Stimulated activated CD4-positive, alpha-beta T cell treated with anti-CD3 and anti-CD28 coated beads, TNF-alpha, amount 100 ng/mL, for 48 hours (primary cell): Measurements from ENCODE around the gene WIPI1.

ENCODE experiments used
- DNase-seq, 3 donors: peaks; one replicate each; pipeline ENCODE4 v3.0.0-alpha.2; 2020; ENCODE audit warnings: low read depth in 3 of 3

Gene WIPI1

DNA sequence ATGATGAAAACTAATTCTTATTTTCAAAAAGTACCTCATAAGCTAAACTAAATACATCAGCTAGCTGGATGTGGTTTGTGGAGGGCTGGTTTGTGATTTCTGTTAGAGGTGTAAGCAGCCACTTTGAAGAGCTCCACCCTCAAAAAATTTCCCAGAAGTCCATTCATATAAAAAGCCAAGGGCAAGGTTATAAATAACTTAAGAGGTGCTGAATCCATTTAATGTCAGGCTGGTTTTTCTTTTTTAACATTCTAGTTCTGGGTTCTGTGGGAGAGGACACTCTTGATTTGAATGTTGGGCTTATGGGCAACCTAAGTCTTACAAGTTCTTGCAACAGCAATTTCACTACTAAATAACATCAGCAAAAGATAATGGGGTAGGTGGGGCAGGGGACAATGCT lies 3.4 kb upstream of the WIPI1 start:
- DNase-seq, result no peak

DNA sequence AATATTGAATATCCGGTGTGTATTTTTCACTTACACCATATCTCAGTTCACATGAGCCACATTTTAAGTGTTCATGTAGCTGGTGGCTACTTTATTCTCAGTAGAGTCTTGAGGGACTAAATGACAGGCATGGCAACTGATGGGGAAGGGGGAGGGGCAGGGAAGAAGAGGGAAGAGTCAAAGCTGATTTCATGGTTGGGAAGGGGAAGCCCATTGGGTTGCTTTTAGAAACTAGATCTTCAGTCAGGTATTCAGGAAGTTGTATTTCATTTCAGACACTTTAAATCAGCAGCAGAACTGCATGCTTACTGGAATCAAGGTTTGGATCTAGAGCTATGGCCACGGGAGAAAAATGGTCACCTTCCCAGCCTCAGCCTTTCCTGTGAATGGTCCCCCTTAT lies 2.9 kb upstream of the WIPI1 start:
- no peak for DNase-seq

DNA sequence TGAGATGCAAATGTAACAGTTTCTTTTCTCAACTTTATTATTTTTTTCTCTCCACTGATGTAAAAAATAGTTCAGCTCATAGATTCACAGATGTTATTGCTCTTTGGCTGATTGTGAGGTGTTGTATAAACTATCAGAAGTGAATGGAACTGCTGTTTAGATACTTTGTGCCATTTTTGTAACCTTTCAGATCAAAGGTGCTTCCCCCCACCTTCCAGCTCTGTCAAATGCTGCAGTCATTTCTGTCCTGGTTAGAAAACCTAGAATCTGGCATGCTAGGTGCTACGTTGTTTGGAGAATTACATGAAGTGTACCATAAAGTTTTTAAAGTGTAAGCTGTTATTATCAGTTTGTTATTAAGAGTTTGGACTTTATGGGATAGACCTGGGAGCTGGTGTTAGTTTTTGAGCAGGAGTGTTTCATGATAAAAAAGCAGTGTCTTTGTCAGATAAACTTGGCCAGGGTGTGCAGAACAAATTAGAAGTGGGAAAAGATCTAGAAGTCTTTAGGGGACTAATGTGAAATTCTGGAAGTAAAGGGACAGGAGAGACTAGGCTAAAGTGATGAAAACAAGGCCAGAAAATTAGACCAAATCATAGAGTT lies 1.8 kb upstream of the WIPI1 start:
- DNase-seq, result no peak

DNA sequence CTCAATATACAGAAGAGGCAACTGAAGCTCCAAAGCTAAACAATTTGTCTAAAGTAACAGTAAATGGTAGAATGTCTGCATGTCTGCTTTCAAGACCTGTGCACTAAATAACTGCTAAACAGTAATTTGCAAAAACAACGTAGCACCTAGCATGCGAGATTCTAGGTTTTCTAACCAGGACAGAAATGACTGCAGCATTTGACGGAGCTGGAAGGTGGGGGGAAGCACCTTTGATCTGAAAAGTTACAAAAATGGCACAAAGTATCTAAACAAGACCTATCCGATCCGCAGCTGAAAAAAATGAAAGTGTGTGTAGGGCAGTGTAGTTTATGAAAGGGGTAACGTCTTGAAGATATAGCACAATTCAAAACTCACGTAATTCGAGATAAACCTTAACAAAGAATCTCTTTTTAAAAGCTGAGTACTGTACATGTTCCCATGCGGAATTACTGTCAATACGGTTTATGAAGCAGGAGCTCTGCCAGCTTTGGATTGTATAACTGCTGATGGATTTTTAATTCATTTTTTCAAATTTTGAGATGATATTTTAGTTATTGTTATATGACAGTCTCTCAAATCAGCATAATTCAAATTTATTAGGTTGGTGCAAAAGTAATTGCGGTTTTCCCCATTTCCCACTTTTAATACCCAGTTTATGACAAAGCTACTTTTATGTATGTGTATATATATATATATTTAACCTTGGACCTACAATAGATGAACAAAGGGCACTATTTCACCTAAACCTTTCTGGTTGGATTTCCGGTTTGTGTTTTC lies 1.2 kb upstream of the WIPI1 start:
- DNase-seq, result no peak

DNA sequence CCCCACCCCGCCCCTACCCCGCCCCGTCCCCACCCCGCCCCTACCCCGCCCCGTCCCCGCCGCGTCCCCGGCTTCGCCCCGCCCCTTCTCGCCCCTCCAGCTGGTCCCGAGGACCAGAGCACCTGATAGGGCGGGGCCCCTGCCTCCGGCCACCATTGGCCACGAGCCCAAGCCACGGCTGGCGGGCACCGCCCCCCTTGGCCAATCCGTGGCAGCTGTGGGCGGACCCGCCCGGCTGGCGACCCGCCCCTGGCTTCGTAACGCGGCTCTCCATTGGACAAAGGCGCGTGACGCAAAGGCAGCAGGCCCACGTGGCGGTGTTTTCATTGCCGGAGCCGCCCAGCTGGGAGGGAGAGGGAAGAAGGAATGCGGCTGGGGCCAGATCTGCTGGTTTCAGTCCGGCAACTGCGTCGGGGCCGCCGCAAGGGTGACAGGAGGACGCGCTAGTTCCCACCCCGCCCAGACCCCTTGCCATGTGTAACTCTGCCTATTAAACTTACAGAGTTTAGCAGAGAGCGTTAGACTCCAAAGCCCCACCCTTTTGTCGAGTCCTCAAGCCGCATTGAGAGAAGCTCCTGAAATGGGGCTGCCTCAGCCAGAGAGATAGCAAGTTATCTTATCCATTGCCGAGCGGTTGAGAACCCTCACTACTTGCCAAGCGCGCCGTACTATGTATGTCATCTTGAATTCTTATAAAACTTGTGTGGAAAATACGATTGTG lies 403 bp upstream of the WIPI1 start:
- peak; percentile 96 for DNase-seq

DNA sequence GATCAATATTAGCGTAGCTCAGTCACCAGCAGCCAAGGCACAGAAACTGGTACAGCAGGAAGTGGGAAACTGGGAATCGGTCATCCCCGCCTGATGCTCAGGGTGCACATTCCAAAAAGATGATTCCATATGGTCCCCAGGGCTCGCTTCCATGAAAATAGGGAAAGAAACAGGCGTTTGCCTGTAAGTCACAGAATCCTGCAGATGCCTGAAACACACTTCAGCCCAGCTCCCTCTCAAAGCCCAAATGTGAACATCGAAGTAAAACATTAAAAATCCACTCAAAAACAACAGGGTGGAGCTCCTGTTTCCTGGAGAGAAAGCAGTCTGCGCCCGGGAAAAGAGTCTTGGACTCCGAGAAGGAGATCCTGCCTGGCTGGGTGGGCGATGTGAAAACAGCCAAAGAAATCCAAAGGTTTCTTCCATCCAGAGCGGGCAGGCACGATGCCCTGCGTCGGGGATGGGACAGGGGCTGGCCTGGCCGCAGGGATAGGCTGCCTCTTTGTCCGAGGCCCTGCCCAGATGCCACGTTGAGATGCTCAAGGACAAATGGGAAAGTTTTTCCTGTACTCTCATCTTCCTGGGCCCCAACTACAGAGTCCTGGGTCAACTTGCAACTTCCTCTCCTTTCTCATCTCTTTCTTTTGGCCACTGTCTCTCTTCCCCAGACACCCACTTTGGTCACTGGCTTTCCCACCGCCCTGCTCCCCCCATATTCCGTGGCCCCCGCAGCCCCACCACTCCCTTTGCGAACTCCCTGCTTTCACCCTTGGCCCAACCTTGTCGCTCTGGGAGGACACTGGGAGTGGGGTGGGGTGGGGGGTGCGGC lies 743 bp downstream of the WIPI1 start:
- no peak for DNase-seq

DNA sequence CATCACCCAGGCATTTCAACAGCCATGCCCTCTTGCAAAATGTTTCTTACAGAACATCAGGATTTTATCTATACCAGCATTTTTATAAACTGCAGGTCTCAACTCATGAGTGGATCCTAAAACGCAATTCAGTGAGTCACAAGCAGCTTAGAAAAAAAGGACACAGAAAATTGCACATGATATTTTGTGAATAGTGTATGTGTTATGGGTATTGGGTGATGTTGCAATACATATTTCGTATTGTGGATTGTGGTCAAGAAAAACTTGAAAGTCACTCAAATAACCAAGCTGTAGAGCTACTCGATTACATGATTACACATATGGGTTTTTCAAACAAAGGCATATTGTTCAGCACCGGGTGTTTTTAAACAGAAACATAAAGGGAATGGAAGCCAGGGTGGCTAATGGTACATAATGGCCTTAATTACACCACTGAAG lies 1.4 kb downstream of the WIPI1 start:
- no peak for DNase-seq

DNA sequence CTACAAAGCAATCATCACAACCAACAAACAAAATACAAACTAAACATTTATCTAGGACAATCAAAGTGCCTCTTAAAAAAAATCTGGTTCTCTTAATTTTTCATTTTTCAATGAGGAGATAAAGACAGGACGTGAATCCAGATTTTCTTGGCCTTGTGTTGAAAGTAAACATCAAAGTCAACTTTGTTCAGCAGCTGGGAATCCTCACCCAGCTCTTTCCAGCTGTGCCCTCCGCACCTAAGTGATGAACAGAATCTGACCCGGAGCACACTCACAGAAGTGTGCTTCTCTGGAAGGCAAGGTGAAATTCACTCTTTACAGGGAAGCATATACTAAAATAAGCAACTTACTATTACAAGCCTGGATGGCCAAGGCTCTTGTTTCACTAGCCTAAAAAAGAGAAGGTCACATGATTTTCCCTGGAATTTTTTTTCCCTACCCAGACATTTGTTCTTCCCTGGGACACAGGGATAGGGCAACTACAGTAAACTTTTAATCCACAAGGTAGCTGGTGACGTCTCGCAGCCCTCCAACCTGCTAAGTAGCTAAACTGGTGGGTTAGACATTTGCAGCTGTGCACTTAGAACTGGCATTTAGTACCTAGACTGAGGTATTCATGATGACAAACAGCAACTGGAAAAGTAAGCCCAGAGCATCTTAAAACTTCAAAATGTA lies 3.2 kb downstream of the WIPI1 start:
- no peak for DNase-seq

DNA sequence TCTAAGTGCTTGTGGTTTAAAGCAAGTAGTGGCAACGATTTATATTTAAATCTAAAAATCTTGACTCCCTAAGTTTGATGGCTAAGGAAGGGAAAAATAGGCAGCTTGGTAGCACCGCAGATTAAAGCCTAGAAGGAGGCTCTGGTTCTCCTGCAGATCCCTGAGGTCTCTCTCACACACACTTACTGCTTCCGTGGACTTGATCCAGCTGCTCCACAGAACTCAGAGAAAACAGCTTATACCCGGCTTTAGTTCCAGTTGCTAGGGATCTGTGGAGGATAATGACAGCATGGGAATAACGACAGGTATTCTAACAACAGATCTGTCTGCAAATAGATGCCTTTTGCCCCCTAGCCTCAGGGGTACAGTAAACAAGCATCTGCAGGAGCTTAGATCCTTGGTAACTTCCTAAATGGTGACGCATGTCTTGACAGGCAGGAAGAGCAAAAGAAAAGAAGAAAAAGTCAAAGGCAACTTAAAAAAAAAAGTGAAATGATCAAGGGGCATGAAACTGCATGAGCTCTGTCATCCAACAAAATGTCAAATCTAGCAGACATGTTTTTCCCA lies 4.5 kb downstream of the WIPI1 start:
- no peak for DNase-seq

DNA sequence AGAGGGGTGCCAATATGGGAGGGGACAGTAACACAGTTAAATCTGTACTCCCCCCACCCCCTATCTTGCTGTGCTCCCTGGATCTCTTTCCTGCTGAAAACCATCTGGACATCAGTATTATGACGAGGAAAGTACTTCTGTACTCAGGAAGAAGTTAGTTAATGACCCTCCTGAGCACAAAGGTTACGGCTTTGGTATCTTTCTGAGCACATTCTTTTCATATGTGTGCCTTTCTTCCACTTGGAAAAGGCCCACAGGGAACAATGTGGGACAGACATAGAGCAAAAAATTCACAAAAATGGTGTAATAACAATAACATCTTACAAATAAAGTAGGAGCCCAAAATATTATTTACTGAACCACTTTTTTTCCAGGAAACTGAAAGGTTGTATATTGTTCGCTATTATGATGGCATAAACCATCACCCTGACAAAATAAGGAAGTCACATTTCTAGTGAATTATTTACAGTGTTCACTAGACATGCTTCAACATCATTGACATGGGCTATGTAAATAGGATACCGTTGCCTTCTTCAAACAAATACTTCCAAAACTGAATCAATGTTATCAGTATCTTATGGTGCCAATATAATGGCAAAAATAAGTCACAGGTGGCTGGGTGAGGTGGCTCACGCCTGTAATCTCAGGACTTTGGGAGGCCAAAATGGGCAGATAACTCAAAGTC lies 5.5 kb downstream of the WIPI1 start:
- no peak for DNase-seq

DNA sequence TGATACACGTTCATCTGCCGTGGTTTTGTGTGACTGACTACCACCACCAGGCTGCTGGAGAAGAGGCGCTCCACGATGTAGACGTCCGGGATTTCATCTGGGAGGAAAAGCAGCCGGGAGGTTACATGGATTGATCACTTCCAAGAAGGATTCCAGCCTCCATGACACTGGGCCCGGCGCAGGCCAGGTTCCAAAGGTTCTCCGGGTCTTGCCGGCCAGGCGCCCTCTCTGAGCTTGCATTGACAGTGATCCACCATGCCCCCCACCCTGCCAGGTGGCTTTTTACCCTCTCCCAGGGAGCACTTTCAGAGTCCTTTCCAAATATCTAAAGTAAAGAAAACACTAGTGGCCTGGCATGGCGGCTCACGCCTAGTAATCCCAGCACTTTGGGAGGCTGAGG lies 6.5 kb downstream of the WIPI1 start:
- DNase-seq, result no peak

DNA sequence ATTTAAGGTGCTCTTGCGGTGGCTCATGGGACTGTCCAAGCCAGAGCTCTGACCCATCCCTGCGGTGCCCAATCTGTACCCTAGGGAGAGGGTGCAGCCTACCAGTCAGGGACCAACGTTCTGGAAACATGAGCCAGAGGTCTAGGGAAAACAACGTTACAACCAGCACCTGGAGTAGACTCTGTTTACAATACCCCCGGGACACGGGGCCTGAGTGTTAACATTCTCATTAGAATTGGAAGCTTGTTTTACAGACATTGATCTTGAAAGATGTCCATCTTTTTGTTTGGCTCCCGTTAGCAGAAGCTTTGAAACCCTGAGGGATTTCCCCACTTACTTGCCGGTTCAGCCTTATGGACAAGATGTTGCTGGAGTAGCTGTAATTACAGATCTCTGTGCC lies 6.9 kb downstream of the WIPI1 start:
- no peak for DNase-seq

DNA sequence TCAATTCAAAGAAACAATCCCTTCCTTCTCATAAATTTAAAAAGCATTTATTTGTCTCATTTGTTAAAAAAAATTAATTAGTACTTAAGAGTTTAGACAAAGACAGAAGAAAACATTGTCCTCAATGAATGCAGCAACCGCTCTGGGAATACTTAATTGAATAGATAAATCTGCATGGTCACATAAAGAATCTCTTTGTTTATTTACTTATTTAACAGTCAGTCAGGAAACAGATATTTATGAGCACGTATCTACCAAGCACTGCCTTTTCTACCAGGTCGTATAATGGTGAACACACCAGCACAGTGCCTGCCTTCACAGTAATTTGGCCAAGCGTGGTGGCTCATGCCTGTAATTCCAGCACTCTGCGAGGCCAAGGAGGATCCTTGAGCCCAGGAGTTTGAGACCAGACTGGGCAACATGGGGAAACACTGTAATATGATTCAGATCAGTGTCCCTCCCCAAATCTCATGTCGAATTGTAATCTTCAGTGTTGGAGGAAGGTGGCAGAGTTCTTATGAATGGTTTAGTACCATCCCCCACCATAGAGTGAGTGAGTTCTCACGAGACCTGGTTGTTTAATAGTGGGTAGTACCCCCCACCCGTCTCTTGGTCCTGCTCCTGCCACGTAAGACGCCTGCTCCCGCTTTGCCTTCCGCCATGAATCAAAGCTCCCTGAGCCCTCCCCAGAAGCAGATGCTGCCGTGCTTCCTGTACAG lies 8.1 kb downstream of the WIPI1 start:
- no peak for DNase-seq

DNA sequence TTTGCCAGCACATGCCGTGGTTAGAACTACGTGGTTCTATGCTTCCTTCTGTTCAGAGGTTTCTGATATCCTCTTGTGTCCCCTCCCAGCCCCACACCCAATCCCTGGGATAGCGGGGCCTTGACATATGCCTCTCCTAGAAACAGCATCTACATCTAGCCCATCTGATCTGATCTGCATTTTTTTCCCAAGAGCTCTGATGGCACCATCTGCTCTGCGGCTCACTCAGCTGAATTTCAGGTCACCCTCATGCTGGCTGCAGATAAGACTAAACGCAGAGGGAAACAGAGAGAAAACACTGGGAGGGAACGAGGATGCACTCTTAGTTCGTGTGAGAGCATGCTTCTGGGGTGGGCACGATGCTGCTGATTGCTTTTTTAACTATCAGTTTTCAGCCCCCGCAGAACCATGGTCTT lies 10.7 kb downstream of the WIPI1 start:
- DNase-seq, result no peak

DNA sequence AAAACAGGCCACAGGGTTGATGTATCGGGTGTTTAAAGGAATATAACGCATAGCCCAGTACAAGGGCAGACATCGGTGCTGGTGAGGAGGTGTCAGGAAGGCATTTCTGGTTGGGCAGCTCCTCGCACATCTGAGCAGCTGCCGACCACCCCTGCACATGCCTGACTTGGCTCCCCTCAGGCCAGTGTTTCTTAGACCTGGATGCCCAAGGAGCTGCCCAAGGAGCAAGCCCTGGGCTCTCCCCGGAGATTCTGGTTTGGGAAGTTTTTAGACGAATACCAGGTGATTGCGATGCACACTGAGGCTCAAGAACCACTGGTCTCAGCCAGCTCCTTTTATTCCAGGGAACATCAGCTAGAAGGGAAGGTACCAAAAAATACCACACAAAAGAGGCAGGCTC lies 11.6 kb downstream of the WIPI1 start:
- DNase-seq, result no peak

DNA sequence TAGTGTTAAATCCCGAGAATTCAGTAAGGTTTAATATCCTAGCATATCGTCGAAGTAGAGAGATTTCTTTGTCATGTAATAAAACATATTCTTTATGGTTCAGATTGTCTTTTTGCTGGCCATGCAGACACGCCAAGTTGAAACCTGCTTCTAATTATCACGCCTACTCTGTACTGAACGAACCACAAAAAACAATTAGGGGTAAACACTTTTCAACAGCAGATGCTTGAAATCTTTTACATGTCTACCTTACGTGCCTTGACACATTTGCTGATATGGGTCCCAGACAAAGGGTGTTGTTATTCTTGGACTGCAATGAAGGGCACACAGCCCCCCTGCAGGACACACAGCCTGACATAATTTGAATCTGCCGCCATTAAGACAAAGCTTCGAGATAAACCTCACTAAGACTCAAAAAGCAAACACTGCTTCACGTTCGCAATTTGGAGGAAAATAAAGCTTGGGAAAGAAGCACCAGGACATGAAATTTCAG lies 13.3 kb downstream of the WIPI1 start:
- no peak for DNase-seq

DNA sequence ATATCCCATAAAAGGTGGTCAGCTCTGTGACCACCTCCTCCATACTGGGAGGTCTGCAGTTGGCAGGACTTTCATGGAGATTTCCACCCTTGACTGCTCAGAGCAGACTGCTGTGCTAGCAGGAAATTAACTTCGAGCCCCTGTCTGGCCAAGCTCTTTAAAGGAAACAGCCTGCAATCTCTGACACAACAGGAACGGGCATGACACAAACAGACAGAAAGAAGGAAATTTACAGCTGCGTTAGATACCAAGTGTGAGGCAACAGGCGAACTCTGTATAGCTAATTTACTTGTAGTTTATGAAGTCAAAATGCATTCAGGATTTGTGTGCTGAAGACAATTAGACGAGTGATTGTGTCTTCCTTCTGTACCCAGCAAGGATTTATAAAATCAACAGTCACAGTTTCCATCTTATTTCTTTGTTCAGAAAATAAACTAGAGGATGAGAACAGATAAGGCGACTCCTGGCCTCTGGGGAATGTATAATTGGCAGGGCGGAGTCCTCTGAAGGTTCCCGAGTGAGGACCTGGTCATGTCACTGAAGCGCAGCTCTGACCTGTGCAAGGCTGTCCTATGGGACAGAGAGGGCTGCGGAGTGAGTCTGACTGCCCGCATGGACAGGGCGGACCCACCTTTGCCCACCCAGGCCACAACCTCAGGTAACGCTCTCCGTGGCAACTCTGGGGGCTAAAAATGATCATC lies 16.1 kb downstream of the WIPI1 start:
- DNase-seq, result no peak

DNA sequence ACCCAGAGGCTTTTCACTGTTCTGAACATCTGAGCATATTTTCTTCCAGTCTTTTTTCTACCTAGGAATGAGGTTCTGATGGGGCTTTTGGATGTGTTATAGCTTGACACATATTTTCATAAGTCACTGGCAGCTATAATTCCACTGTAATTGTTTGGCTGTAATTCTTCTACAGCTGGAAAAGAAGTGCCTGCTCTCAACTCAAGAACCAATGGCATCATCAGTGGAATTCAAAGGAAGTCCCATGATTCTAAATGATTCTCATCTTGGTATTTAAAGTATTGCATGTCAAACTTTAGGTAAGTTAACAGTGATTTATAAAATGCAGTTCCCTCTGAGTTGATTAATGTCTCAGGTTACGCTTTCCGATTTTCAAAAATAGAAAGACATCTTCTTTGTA lies 16.8 kb downstream of the WIPI1 start:
- DNase-seq, result no peak

DNA sequence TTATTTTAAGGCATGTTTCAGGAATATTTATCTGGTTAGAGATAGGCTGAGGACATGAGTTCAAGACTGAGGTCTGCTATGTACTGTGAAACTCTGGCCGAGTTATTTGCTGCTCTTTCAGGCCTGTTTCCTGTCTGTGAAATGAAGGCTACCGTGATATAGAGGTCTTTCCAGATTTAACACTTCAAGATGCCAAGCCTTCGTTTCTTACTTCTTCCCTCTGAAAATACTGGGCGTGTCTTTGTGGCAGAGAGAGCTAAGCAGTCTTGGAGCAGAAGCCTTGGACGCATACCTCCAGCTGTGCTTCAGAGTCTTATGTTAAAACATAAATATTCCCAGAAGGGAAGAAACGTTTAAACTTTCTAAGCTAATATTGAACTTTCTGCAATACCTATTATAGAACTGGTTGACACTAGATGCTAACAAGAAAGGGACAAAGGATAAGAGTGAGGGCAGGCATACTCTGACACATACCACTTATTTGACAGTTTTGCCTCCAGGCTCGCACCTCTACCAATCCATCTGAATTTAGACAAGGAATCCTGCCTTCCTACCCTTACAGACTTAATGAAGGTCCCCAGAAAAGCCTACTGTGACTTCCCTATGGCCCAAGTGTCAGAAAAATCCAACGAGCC lies 17.5 kb downstream of the WIPI1 start:
- no peak for DNase-seq
